Measurements from ENCODE around the gene SUN2. TPM values are rescaled to one million over a fixed set of nuclear protein-coding genes. Genes with fewer than 3 reads are reported as not detected.

Gene SUN2
- total and polyA plus RNA-seq, 2 donors (not counting 1 experiment from before 2014, with no cell fraction given) = 224 to 305 TPM

GRCh38 chr22:38784856-38785255 lies 29.1 kb upstream of the SUN2 start:
- no peak overlapping the region for H3K4me2 ChIP-seq (replicated peaks; ENCODE audit: low read depth, low read length, poor library complexity, severe bottlenecking)
- Mint-ChIP-seq H3K27me3 (no peaks in the 10 kb centered on the region), H3K4me3 (no peak overlapping the region), H3K4me1 (no peaks in the 10 kb centered on the region), H3K9me3 (ENCODE audit: insufficient read depth) (no peaks in the 10 kb centered on the region), H3K27ac (no peak overlapping the region)
- H3K9ac ChIP-seq (ENCODE audit: low read length) = no peak overlapping the region
- intact Hi-C loops (cut with micrococcal nuclease) = no loop called here
- H3K27ac ChIP-seq (ENCODE audit: low read length in 2 of 2) = no peak overlapping the region
- H4K20me1 ChIP-seq (ENCODE audit: control insufficient read depth, insufficient read depth, low read length, poor library complexity, severe bottlenecking) = no peaks in the 10 kb centered on the region
- H2AFZ ChIP-seq (ENCODE audit: insufficient read depth, low read depth, low read length, poor library complexity, severe bottlenecking) = no peak overlapping the region
- ChIA-PET CTCF (interaction anchor here (1.4 kb wide), 1 partner anchor 189 kb away, joined by 3 read pairs; no protein-coding TSS in a partner anchor), POLR2A (interaction anchor here (0.6 to 0.7 kb wide), 2 partner anchors 680 to 1366 kb away, joined by 4 to 5 read pairs; no protein-coding TSS in a partner anchor)
- peaks cover 0 to 6% of the 10 kb centered on the region in 2 experiments for H3K36me3 ChIP-seq (replicated peaks in 1 of 2; ENCODE audit: control extremely low read depth in 1 of 2, control insufficient read depth in 1 of 2, extremely low read depth in 1 of 2, insufficient read depth in 2 of 2, low read length in 1 of 2)
- no peaks in the 10 kb centered on the region for H3K4me1 ChIP-seq (ENCODE audit: control insufficient read depth in 2 of 2, insufficient read depth in 2 of 2, low read length in 2 of 2)
- no peak for TF ChIP-seq CTCF (IDR thresholded peaks at IDR 0.05)
- no peak for TF ChIP-seq EZH2 (IDR thresholded peaks at IDR 0.05; ENCODE audit: borderline replicate concordance, insufficient read depth, low read depth, low read length, poor library complexity, severe bottlenecking)
- 96% methylated on average over 4 of the region's 5 CpGs for WGBS (ENCODE audit: insufficient coverage)
- H3K9me3 ChIP-seq (ENCODE audit: control extremely low read depth in 1 of 3, control insufficient read depth in 2 of 3, insufficient read depth in 1 of 3, low read length in 2 of 3) = no peaks in the 10 kb centered on the region
- no peaks in the 10 kb centered on the region for H3K27me3 ChIP-seq (replicated peaks in 1 of 4; ENCODE audit: control extremely low read depth in 1 of 4, control insufficient read depth in 3 of 4, insufficient read depth in 4 of 4, low read length in 3 of 4)
- no peak overlapping the region for H3K4me3 ChIP-seq (ENCODE audit: control extremely low read depth in 1 of 5, extremely low read depth in 1 of 5, insufficient read depth in 1 of 5, low read depth in 2 of 5, low read length in 4 of 5)
- H3K79me2 ChIP-seq (ENCODE audit: control insufficient read depth, insufficient read depth, low read length) = no peaks in the 10 kb centered on the region
- DNase-seq = no peak
- no peak for ATAC-seq (ENCODE audit: low read depth)

GRCh38 chr22:38784035-38784434 lies 28.2 kb upstream of the SUN2 start:
- Mint-ChIP-seq H3K4me3 (no peak overlapping the region), H3K27me3 (no peaks in the 10 kb centered on the region), H3K4me1 (no peaks in the 10 kb centered on the region), H3K9me3 (ENCODE audit: insufficient read depth) (no peaks in the 10 kb centered on the region), H3K27ac (no peak overlapping the region)
- 98% methylated on average over 15 of the region's 15 CpGs for WGBS (ENCODE audit: insufficient coverage)
- ChIA-PET POLR2A (interaction anchor here (0.7 kb wide), 1 partner anchor 1367 kb away, joined by 4 read pairs; no protein-coding TSS in a partner anchor), CTCF (no interaction called here)
- Histone ChIP-seq H4K20me1 (ENCODE audit: control insufficient read depth, insufficient read depth, low read length, poor library complexity, severe bottlenecking) (no peaks in the 10 kb centered on the region), H3K4me1 (ENCODE audit: control insufficient read depth in 2 of 2, insufficient read depth in 2 of 2, low read length in 2 of 2) (no peaks in the 10 kb centered on the region), H3K4me2 (replicated peaks; ENCODE audit: low read depth, low read length, poor library complexity, severe bottlenecking) (no peak overlapping the region), H3K27ac (ENCODE audit: low read length in 2 of 2) (no peak overlapping the region), H3K9ac (ENCODE audit: low read length) (no peak overlapping the region), H3K4me3 (ENCODE audit: control extremely low read depth in 1 of 5, extremely low read depth in 1 of 5, insufficient read depth in 1 of 5, low read depth in 2 of 5, low read length in 4 of 5) (no peak overlapping the region), H3K27me3 (replicated peaks in 1 of 4; ENCODE audit: control extremely low read depth in 1 of 4, control insufficient read depth in 3 of 4, insufficient read depth in 4 of 4, low read length in 3 of 4) (no peaks in the 10 kb centered on the region), H2AFZ (ENCODE audit: insufficient read depth, low read depth, low read length, poor library complexity, severe bottlenecking) (no peak overlapping the region), H3K79me2 (ENCODE audit: control insufficient read depth, insufficient read depth, low read length) (no peaks in the 10 kb centered on the region), H3K9me3 (ENCODE audit: control extremely low read depth in 1 of 3, control insufficient read depth in 2 of 3, insufficient read depth in 1 of 3, low read length in 2 of 3) (no peaks in the 10 kb centered on the region), H3K36me3 (replicated peaks in 1 of 2; ENCODE audit: control extremely low read depth in 1 of 2, control insufficient read depth in 1 of 2, extremely low read depth in 1 of 2, insufficient read depth in 2 of 2, low read length in 1 of 2) (peaks cover 0 to 6% of the 10 kb centered on the region in 2 experiments)
- TF ChIP-seq EZH2 (IDR thresholded peaks at IDR 0.05; ENCODE audit: borderline replicate concordance, insufficient read depth, low read depth, low read length, poor library complexity, severe bottlenecking) (no peak), CTCF (IDR thresholded peaks at IDR 0.05) (no peak)
- intact Hi-C loops (cut with micrococcal nuclease) = no loop called here
- DNase-seq (no peak), ATAC-seq (ENCODE audit: low read depth) (no peak)

Measured in B cell (primary cell).